Astrocyte (in vitro differentiated cells and primary cell): ENCODE results near the gene ANGPTL7. TPM values are rescaled to one million over a fixed set of nuclear protein-coding genes. Genes with fewer than 3 reads are reported as not detected.
A peak's percentile ranks its signal among the peaks of the same experiment; 100 is the strongest.

Experiments used
- DNase-seq: peaks from one replicate; pipeline ENCODE4 v3.0.0-alpha.2; 2010; ENCODE audit warnings: low read depth
- FAIRE-seq: peaks from 2 replicates; lab custom pipeline; 2011; peaks lifted over from hg19 to GRCh38; lab: Jason Lieb, UNC
- H2AFZ ChIP-seq: 2 replicates; pipeline ENCODE4 v1.6.0; 2012; ENCODE audit warnings: low read depth, low read length, inconsistent platforms
- H3K27ac ChIP-seq: 2 replicates; pipeline ENCODE4 v1.5.1; 2011; ENCODE audit warnings: low read depth, low read length, inconsistent platforms
- H3K27me3 ChIP-seq: 2 replicates; pipeline ENCODE4 v1.6.0; 2011; ENCODE audit warnings: low read length, inconsistent platforms; ENCODE audit not compliant: insufficient read depth
- H3K36me3 ChIP-seq: 2 replicates; pipeline ENCODE4 v1.5.1; 2011; ENCODE audit warnings: low read length, inconsistent platforms; ENCODE audit not compliant: insufficient read depth
- H3K4me1 ChIP-seq: 2 replicates; pipeline ENCODE4 v1.5.1; 2011; ENCODE audit warnings: low read length, inconsistent platforms; ENCODE audit not compliant: insufficient read depth
- H3K4me2 ChIP-seq: 2 replicates; pipeline ENCODE4 v1.6.0; 2012; ENCODE audit warnings: low read length, inconsistent platforms
- H3K4me3 ChIP-seq: 2 replicates; pipeline ENCODE4 v1.5.1; 2011; ENCODE audit warnings: low read depth, mild to moderate bottlenecking, low read length, inconsistent platforms; ENCODE audit not compliant: insufficient read depth
- H3K79me2 ChIP-seq: 2 replicates; pipeline ENCODE4 v1.6.0; 2012; ENCODE audit warnings: mild to moderate bottlenecking, low read length, inconsistent platforms; ENCODE audit not compliant: insufficient read depth
- H3K9ac ChIP-seq: 2 replicates; pipeline ENCODE4 v1.6.0; 2012; ENCODE audit warnings: mild to moderate bottlenecking, low read length, inconsistent platforms
- H3K9me3 ChIP-seq: 2 replicates; pipeline ENCODE4 v1.5.1; 2012; ENCODE audit warnings: low read depth, mild to moderate bottlenecking, low read length, inconsistent platforms; ENCODE audit not compliant: insufficient read depth
- H4K20me1 ChIP-seq: 2 replicates; pipeline ENCODE4 v1.6.0; 2012; ENCODE audit warnings: low read length, inconsistent platforms; ENCODE audit not compliant: insufficient read depth
- H3K27ac Mint-ChIP-seq: one replicate; pipeline ENCODE4 v1.8.0; 2021; ENCODE audit warnings: mild to moderate bottlenecking, mixed read lengths; ENCODE audit not compliant: unreplicated experiment
- H3K27me3 Mint-ChIP-seq: one replicate; pipeline ENCODE4 v1.8.0; 2021; ENCODE audit warnings: low read depth, mixed read lengths; ENCODE audit not compliant: unreplicated experiment
- H3K36me3 Mint-ChIP-seq: one replicate; pipeline ENCODE4 v1.8.0; 2021; ENCODE audit warnings: low read depth, mixed read lengths; ENCODE audit not compliant: unreplicated experiment
- H3K4me1 Mint-ChIP-seq: one replicate; pipeline ENCODE4 v1.8.0; 2021; ENCODE audit warnings: low read depth, mixed read lengths; ENCODE audit not compliant: unreplicated experiment
- H3K4me3 Mint-ChIP-seq: one replicate; pipeline ENCODE4 v1.8.0; 2021; ENCODE audit warnings: mild to moderate bottlenecking, moderate library complexity, mixed read lengths; ENCODE audit not compliant: unreplicated experiment
- H3K9me3 Mint-ChIP-seq: one replicate; pipeline ENCODE4 v1.8.0; 2021; ENCODE audit warnings: mild to moderate bottlenecking, mixed read lengths; ENCODE audit not compliant: unreplicated experiment
- EZH2 ChIP-seq: IDR thresholded peaks from 2 replicates; pipeline ENCODE4 v1.6.1; 2012; ENCODE audit warnings: mild to moderate bottlenecking, low read length, inconsistent platforms; ENCODE audit not compliant: insufficient read depth
- total RNA-seq: library from RNA; stranded (reverse); gene quantifications from 2 replicates; pipeline ENCODE4 v1.2.1, GENCODE V29; 2021
- TF ChIP-seq, protein P1 (sequence below): IDR thresholded peaks from 2 replicates; pipeline ENCODE4 v1.5.1; 2011; ENCODE audit warnings: low read depth, mild to moderate bottlenecking, inconsistent platforms, low read length, moderate library complexity; ENCODE audit not compliant: insufficient read depth

The ANGPTL7 gene
- total RNA-seq, 1 donor from 2014 or later, result 0.86 TPM

DNA sequence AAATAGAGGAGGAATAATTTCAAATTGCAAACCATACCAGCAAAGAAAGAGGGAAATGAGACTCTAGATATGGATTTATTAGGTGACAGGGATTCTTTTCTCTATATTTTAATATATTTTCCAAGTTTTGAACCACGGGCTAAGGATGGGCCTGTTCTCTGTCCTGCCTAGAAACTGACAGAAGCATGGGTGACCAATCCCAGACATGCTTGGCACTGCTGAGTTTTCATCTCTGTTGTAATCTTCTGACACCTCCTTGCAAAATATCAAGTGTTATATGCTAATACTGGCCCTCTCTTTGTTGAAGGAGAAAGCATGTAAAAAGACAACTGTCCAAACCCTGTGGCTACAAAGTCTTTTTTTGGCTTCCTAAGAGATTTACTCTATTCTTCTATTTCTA, 774 bp upstream of the ANGPTL7 start:
- no peak overlapping the region for H3K4me2 ChIP-seq
- no peak overlapping the region for H3K9ac ChIP-seq
- Mint-ChIP-seq H3K4me3 (no peak overlapping the region), H3K27ac (peak overlapping the region; percentile 19), H3K4me1 (peaks cover 19% of the 10 kb centered on the region), H3K27me3 (no peaks in the 10 kb centered on the region), H3K9me3 (no peaks in the 10 kb centered on the region), H3K36me3 (peaks cover 11% of the 10 kb centered on the region)
- H3K27me3 ChIP-seq, result no peaks in the 10 kb centered on the region
- H3K4me1 ChIP-seq, result no peaks in the 10 kb centered on the region
- no peak overlapping the region for H2AFZ ChIP-seq
- H4K20me1 ChIP-seq, result peaks cover 27% of the 10 kb centered on the region
- H3K9me3 ChIP-seq, result no peaks in the 10 kb centered on the region
- peaks cover 18% of the 10 kb centered on the region for H3K36me3 ChIP-seq
- no peak overlapping the region for H3K27ac ChIP-seq
- DNase-seq, result no peak
- no peak for FAIRE-seq
- no peaks in the 10 kb centered on the region for H3K79me2 ChIP-seq
- no peak overlapping the region for H3K4me3 ChIP-seq
- TF ChIP-seq, protein P1, sequence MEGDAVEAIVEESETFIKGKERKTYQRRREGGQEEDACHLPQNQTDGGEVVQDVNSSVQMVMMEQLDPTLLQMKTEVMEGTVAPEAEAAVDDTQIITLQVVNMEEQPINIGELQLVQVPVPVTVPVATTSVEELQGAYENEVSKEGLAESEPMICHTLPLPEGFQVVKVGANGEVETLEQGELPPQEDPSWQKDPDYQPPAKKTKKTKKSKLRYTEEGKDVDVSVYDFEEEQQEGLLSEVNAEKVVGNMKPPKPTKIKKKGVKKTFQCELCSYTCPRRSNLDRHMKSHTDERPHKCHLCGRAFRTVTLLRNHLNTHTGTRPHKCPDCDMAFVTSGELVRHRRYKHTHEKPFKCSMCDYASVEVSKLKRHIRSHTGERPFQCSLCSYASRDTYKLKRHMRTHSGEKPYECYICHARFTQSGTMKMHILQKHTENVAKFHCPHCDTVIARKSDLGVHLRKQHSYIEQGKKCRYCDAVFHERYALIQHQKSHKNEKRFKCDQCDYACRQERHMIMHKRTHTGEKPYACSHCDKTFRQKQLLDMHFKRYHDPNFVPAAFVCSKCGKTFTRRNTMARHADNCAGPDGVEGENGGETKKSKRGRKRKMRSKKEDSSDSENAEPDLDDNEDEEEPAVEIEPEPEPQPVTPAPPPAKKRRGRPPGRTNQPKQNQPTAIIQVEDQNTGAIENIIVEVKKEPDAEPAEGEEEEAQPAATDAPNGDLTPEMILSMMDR, result no peak
- TF ChIP-seq EZH2, result no peak

DNA sequence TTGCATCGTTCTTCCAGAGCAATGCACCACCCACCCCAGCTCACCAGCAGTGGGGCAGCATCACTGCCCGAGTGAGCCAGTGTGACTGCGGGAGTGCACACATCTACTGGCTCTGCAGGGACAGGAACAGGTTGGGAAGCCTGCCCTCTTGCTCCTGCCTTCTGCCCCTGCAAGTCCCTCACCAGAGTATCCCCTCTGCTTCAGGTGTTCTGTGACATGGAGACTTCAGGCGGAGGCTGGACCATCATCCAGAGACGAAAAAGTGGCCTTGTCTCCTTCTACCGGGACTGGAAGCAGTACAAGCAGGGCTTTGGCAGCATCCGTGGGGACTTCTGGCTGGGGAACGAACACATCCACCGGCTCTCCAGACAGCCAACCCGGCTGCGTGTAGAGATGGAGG, 4.2 kb downstream of the ANGPTL7 start:
- no peak overlapping the region for H3K4me3 Mint-ChIP-seq
- peaks cover 17% of the 10 kb centered on the region for H3K36me3 Mint-ChIP-seq
- Histone ChIP-seq H3K9ac (no peak overlapping the region), H3K27me3 (no peaks in the 10 kb centered on the region), H3K79me2 (no peaks in the 10 kb centered on the region), H3K36me3 (peaks cover 35% of the 10 kb centered on the region), H3K4me2 (no peak overlapping the region), H3K27ac (no peak overlapping the region), H4K20me1 (peaks cover 47% of the 10 kb centered on the region), H2AFZ (no peak overlapping the region), H3K9me3 (no peaks in the 10 kb centered on the region), H3K4me1 (no peaks in the 10 kb centered on the region), H3K4me3 (no peak overlapping the region)
- TF ChIP-seq, protein P1, result no peak
- TF ChIP-seq EZH2, result no peak
- DNase-seq (no peak), FAIRE-seq (no peak)
- H3K9me3 Mint-ChIP-seq, result no peaks in the 10 kb centered on the region
- peaks cover 18% of the 10 kb centered on the region for H3K4me1 Mint-ChIP-seq
- no peak overlapping the region for H3K27ac Mint-ChIP-seq
- no peaks in the 10 kb centered on the region for H3K27me3 Mint-ChIP-seq

DNA sequence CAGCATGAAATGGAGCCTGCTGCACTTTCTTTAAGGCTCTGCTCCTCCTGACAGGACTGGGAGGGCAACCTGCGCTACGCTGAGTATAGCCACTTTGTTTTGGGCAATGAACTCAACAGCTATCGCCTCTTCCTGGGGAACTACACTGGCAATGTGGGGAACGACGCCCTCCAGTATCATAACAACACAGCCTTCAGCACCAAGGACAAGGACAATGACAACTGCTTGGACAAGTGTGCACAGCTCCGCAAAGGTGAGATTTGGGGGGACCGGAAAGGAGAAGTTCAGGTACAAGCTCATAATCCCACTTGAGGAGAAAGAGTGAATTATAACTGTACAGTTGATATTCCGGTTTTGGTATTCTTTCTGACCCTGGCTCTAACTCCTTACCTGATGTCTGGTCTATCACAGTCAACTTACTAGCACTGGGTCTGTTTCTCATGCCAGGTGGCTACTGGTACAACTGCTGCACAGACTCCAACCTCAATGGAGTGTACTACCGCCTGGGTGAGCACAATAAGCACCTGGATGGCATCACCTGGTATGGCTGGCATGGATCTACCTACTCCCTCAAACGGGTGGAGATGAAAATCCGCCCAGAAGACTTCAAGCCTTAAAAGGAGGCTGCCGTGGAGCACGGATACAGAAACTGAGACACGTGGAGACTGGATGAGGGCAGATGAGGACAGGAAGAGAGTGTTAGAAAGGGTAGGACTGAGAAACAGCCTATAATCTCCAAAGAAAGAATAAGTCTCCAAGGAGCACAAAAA, 5.4 kb downstream of the ANGPTL7 start:
- Histone ChIP-seq H3K27ac (no peak overlapping the region), H2AFZ (no peak overlapping the region), H3K4me2 (no peak overlapping the region), H3K4me1 (no peaks in the 10 kb centered on the region), H3K4me3 (no peak overlapping the region), H4K20me1 (peaks cover 39% of the 10 kb centered on the region), H3K79me2 (no peaks in the 10 kb centered on the region), H3K27me3 (no peaks in the 10 kb centered on the region), H3K9me3 (peaks cover 3% of the 10 kb centered on the region), H3K36me3 (peaks cover 44% of the 10 kb centered on the region), H3K9ac (no peak overlapping the region)
- TF ChIP-seq EZH2, result no peak
- TF ChIP-seq, protein P1, result no peak
- H3K27me3 Mint-ChIP-seq, result no peaks in the 10 kb centered on the region
- no peaks in the 10 kb centered on the region for H3K9me3 Mint-ChIP-seq
- H3K36me3 Mint-ChIP-seq, result peaks cover 16% of the 10 kb centered on the region
- no peak overlapping the region for H3K27ac Mint-ChIP-seq
- no peak for DNase-seq
- H3K4me3 Mint-ChIP-seq, result no peak overlapping the region
- FAIRE-seq, result no peak
- H3K4me1 Mint-ChIP-seq, result peaks cover 9% of the 10 kb centered on the region
